ES-I3 (cell line): ENCODE results near the gene RUSF1.
A peak's percentile ranks its signal among the peaks of the same experiment; 100 is the strongest.
"Not testable (repeated sequence)": the region's sequence is repeated elsewhere in the genome, so short reads cannot be mapped to it uniquely, and the experiment has no call there.

ENCODE experiments used
- H3K36me3 ChIP-seq: 2 replicates; pipeline ENCODE4 v1.6.1; 2013; ENCODE audit warnings: mild to moderate bottlenecking, low read length, control low read depth, moderate library complexity; ENCODE audit not compliant: insufficient read depth
- H3K4me1 ChIP-seq: 2 replicates; pipeline ENCODE4 v1.6.1; 2013; ENCODE audit warnings: mild to moderate bottlenecking, control low read depth, low read length; ENCODE audit not compliant: insufficient read depth
- H3K9ac ChIP-seq: 2 replicates; pipeline ENCODE4 v1.6.1; 2013; ENCODE audit warnings: low read depth, mild to moderate bottlenecking, low read length, moderate library complexity
- H3K9me3 ChIP-seq: 2 replicates; pipeline ENCODE4 v1.6.1; 2013; ENCODE audit warnings: mild to moderate bottlenecking, low read length, moderate library complexity; ENCODE audit not compliant: control insufficient read depth, insufficient read depth

The RUSF1 gene

DNA sequence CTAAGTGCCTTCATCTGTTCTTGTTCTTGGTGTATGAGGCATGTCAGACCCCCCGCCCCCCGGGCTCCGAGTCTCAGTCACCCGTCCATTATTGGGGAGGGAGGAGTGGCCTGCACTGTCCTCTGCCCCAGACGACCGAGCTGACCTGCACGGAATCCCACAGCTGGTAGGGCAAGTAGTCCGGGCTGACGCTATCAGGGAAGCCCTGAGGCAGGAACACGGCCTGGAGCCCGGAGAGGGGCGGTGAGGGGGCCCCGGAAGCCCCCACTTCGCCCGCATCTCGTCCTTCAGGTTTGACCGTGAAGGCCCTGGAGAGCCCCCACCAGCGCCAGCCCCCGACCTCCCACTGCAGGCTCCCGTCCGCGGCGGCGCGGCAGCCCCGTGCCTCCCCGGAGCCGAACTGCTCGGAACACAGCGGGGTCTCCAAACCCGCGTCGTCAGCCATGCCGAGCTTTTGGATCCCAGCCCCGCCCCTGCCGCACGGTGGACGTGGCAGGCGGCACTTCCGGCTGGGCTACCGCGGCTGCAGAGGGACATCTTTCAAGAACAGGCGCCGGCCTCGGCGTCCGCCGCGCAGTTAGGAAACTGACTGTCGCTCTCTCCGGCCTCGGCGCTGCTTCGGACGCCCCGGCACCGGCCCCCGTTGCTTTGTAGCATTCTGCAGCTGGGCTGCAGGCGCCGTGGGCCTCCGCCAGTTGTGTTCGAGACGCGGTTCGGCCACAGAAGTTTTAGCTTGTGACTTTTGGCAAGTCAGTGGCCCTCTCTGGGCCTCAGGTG lies at the start of gene RUSF1:
TSS of gene RUSF1 (minus strand) at position 463 of the 777 bp plus-strand sequence. CDS start at position 445, 18 bp downstream.
- Histone ChIP-seq H3K9ac (peak within 1 kb of the TSS; percentile 97), H3K9me3 (no peaks in the 10 kb centered on the region), H3K36me3 (no peaks in the 10 kb centered on the region), H3K4me1 (peaks cover 8% of the 10 kb centered on the region; the same call in 1 of the 2 replicates)

- H3K9me3 ChIP-seq: no peaks in the 10 kb centered on the region; the same call in 1 of the 2 replicates
- H3K36me3 ChIP-seq: no peaks in the 10 kb centered on the region
- H3K4me1 ChIP-seq: no peaks in the 10 kb centered on the region
- no peak overlapping the region for H3K9ac ChIP-seq
Observed at GRCh38 chr16:31542763-31543162, 34.6 kb upstream of the RUSF1 start.

GRCh38 chr16:31539762-31540161 lies 31.6 kb upstream of the RUSF1 start:
- H3K9me3 ChIP-seq, H3K9ac ChIP-seq, H3K4me1 ChIP-seq, H3K36me3 ChIP-seq: not testable (repeated sequence)

- not testable (repeated sequence) for H3K4me1 ChIP-seq, H3K9me3 ChIP-seq, H3K9ac ChIP-seq, H3K36me3 ChIP-seq
Observed at GRCh38 chr16:31538243-31538598, 30.0 kb upstream of the RUSF1 start.

GRCh38 chr16:31537362-31538242 lies 29.4 kb upstream of the RUSF1 start:
- Histone ChIP-seq H3K9me3 (no peaks in the 10 kb centered on the region; the same call in 1 of the 2 replicates), H3K4me1 (no peaks in the 10 kb centered on the region), H3K36me3 (no peaks in the 10 kb centered on the region), H3K9ac (peak overlapping the region; percentile 50; the same call in 1 of the 2 replicates)

- H3K36me3 ChIP-seq: no peaks in the 10 kb centered on the region
- no peaks in the 10 kb centered on the region; the same call in 1 of the 2 replicates for H3K9me3 ChIP-seq
- no peaks in the 10 kb centered on the region for H3K4me1 ChIP-seq
- H3K9ac ChIP-seq: peak overlapping the region; percentile 50; the same call in 1 of the 2 replicates
Observed at GRCh38 chr16:31536804-31537361, 28.7 kb upstream of the RUSF1 start.

- Histone ChIP-seq H3K9me3 (no peaks in the 10 kb centered on the region; the same call in 1 of the 2 replicates), H3K4me1 (no peaks in the 10 kb centered on the region), H3K9ac (no peak overlapping the region), H3K36me3 (no peaks in the 10 kb centered on the region)
Observed at GRCh38 chr16:31535737-31536136, 27.5 kb upstream of the RUSF1 start.

DNA sequence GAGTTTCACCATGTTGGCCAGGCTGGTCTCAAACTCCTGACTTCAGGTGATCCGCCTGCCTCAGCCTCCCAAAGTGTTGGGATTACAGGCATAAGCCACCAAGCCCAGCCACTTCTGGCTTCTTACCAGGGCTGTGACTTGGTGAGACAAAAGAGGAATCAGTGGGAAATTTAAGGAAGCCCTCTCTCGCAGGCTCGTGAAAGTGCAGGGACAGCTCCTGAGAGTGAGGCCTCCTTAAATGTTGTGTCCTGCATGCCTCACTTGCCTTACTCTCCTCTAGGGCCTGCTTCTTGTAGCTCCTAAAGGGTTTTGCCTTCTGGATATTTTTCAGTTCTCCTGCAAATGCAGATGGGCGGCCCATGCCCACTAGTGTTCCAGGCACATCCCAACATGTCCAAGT lies 24.7 kb upstream of the RUSF1 start:
- no peaks in the 10 kb centered on the region for H3K9me3 ChIP-seq
- H3K4me1 ChIP-seq: 0 out of 2 replicates have a peak, but pooled peaks cover 4% of the 10 kb centered on the region
- H3K9ac ChIP-seq: no peak overlapping the region
- no peaks in the 10 kb centered on the region for H3K36me3 ChIP-seq

- H3K9ac ChIP-seq: no peak overlapping the region
- no peaks in the 10 kb centered on the region for H3K9me3 ChIP-seq
- peaks cover 9% of the 10 kb centered on the region for H3K4me1 ChIP-seq
Observed at GRCh38 chr16:31532120-31532519, 23.9 kb upstream of the RUSF1 start.

DNA sequence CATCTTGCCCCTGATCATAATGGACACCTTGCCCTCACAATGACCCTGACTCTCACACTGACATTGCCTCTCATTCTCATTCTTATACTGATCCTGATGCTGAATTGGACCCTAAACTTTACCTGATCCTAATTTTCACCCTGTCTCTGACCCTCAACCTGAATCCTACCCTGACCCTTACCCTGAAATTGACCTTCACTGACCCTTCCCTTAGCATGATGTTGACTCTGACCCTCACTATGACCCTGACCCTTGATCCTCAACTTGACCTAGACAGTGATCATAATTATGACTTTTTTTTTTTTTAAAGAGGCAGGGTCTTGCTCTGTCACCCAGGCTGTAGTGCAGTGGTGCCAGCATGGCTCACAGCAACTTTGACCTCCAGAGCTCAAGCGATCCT lies 22.9 kb upstream of the RUSF1 start:
- peaks cover 9% of the 10 kb centered on the region for H3K4me1 ChIP-seq
- no peak overlapping the region for H3K9ac ChIP-seq
- no peaks in the 10 kb centered on the region for H3K9me3 ChIP-seq
- H3K36me3 ChIP-seq: no peaks in the 10 kb centered on the region

More at GRCh38 chr16:31532120-31532519, 23.9 kb upstream of the RUSF1 start:
- H3K36me3 ChIP-seq: no peaks in the 10 kb centered on the region

DNA sequence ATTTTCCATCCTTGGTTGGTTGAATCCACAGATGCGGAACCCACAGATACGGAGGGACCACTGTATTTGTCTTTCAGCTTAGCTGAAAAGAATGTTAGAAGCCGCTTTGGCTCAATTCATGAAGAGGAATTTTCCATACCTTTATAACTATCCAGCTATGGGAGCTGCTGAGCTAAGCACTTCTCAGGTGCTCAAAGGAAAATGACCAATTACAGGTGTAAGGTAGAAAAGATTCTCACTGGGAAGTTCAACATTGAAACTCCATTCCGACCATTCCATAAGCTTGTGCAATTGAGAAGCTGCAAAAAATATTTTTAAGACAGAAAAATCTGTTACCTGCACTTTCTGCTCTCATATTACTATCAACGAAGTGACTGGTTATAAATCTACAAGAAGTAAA lies 22.2 kb upstream of the RUSF1 start:
- Histone ChIP-seq H3K4me1 (peaks cover 9% of the 10 kb centered on the region), H3K9me3 (no peaks in the 10 kb centered on the region), H3K9ac (no peak overlapping the region), H3K36me3 (no peaks in the 10 kb centered on the region)

- Histone ChIP-seq H3K9ac (peak overlapping the region; percentile 55), H3K36me3 (no peaks in the 10 kb centered on the region), H3K4me1 (peaks cover 9% of the 10 kb centered on the region), H3K9me3 (no peaks in the 10 kb centered on the region)
Observed at GRCh38 chr16:31529937-31530312, 21.7 kb upstream of the RUSF1 start.

DNA sequence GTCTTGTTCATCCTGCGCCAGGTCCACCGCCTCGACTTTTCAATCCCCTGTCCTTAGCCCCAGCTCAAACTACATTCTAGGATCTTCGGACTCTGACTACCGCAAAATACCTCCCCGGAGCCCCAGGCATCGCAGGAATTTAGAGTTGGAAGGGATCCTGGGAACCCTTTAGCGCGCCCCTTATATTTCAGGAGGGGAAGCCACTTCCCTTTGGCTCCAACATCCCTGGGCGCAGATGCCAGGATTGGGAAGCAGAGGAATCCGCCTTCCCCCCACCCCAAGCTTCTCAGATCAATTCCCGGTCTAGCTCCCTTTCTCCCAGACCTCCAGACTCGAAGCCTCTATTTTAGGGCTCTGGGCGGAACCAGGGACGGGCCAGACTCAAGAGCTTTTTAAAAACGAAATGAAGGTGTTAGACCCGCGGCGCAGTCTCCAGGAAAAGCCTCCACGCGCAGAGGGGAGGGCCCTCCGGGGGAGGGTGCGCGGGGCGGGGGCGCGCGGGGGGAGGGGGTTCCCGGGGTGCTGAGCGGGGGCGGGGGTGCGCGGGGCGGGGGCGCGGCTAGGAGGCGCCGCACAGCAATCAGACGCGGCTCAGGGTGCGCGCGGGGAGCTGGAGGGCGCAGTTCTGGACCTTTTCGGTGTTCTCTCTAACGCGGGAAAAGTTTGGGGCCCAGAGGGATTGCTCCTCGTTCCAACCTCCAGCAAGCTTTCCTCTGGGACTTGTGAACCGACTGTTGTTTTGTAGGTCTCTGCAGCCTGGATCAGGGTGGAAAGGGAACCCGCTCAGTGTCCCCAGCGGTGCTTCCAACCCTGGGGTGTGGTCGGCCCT lies 21.1 kb upstream of the RUSF1 start:
- no peaks in the 10 kb centered on the region for H3K36me3 ChIP-seq

More for the DNA sequence above, 21.1 kb upstream of the RUSF1 start:
- Histone ChIP-seq H3K4me1 (peaks cover 9% of the 10 kb centered on the region), H3K9ac (peak overlapping the region; percentile 71), H3K9me3 (no peaks in the 10 kb centered on the region)
